ENCODE measurements around the gene SMYD1. TPM values are rescaled to one million over a fixed set of nuclear protein-coding genes. Genes with fewer than 3 reads are reported as not detected.
"Not testable (repeated sequence)": the region's sequence is repeated elsewhere in the genome, so short reads cannot be mapped to it uniquely, and the experiment has no call there.

The SMYD1 gene
- total RNA-seq, 4 donors from 2014 or later = 2.0 to 37.0 (median 13.2) TPM

GRCh38 chr2:88038263-88039105 is 29.1 kb upstream of the SMYD1 start:
- no peak for ATAC-seq
- Histone ChIP-seq H3K4me3 (no peak overlapping the region), H3K27me3 (no peaks in the 10 kb centered on the region), H3K36me3 (peaks cover 0 to 22% of the 10 kb centered on the region in 2 donors), H3K27ac (no peak overlapping the region), H3K4me1 (no peaks in the 10 kb centered on the region), H3K9me3 (no peaks in the 10 kb centered on the region)
- 91 to 93% methylated on average over 2 to 4 of the region's 4 CpGs for WGBS, 2 donors (ENCODE audit: low coverage in 1 of 2)
- no peak for TF ChIP-seq CTCF (IDR thresholded peaks at IDR 0.05)
- TF ChIP-seq POLR2AphosphoS5 (IDR thresholded peaks at IDR 0.05) = no peak
- TF ChIP-seq EP300 (IDR thresholded peaks at IDR 0.05) = no peak
- TF ChIP-seq POLR2A (IDR thresholded peaks at IDR 0.05) = no peak

- no peaks in the 10 kb centered on the region for H3K9me3 ChIP-seq
- H3K36me3 ChIP-seq = peaks cover 0 to 7% of the 10 kb centered on the region in 2 donors
- TF ChIP-seq EP300 (IDR thresholded peaks at IDR 0.05) (no peak), CTCF (IDR thresholded peaks at IDR 0.05) (no peak), POLR2AphosphoS5 (IDR thresholded peaks at IDR 0.05) (no peak), POLR2A (IDR thresholded peaks at IDR 0.05) (no peak)
- peaks cover 0 to 6% (median 0%) of the 10 kb centered on the region in 3 donors for H3K4me1 ChIP-seq
- no peaks in the 10 kb centered on the region for H3K27me3 ChIP-seq
- 100% methylated on average over 2 to 4 of the region's 5 CpGs for WGBS, 2 donors (ENCODE audit: low coverage in 1 of 2)
- H3K4me3 ChIP-seq = no peak overlapping the region
- no peak for ATAC-seq
- no peak overlapping the region for H3K27ac ChIP-seq
Measured at GRCh38 chr2:88042476-88042875, 25.1 kb upstream of the SMYD1 start.

- H3K27me3 ChIP-seq, H3K27ac ChIP-seq, H3K4me3 ChIP-seq, H3K9me3 ChIP-seq, ATAC-seq, H3K36me3 ChIP-seq: not testable (repeated sequence)
- 83 to 94% methylated on average over 4 to 5 of the region's 6 CpGs for WGBS, 2 donors (ENCODE audit: low coverage in 1 of 2)
- peaks cover 0 to 13% (median 0%) of the 10 kb centered on the region in 3 donors for H3K4me1 ChIP-seq
Measured at GRCh38 chr2:88045561-88045960, 22.1 kb upstream of the SMYD1 start.

GRCh38 chr2:88048541-88048940 is 19.1 kb upstream of the SMYD1 start:
- Histone ChIP-seq H3K9me3 (no peaks in the 10 kb centered on the region), H3K36me3 (peaks cover 0 to 5% of the 10 kb centered on the region in 2 donors), H3K4me1 (peaks cover 0 to 39% (median 0%) of the 10 kb centered on the region in 3 donors), H3K27me3 (no peaks in the 10 kb centered on the region), H3K4me3 (no peak overlapping the region), H3K27ac (no peak overlapping the region)
- TF ChIP-seq POLR2A (IDR thresholded peaks at IDR 0.05) = no peak
- TF ChIP-seq POLR2AphosphoS5 (IDR thresholded peaks at IDR 0.05) = no peak
- no peak for TF ChIP-seq CTCF (IDR thresholded peaks at IDR 0.05)
- TF ChIP-seq EP300 (IDR thresholded peaks at IDR 0.05) = no peak
- ATAC-seq = no peak
- WGBS, 2 donors (ENCODE audit: low coverage in 1 of 2) = 87 to 88% methylated on average over 3 of the region's 3 CpGs

- TF ChIP-seq CTCF (IDR thresholded peaks at IDR 0.05) (no peak), POLR2A (IDR thresholded peaks at IDR 0.05) (no peak), POLR2AphosphoS5 (IDR thresholded peaks at IDR 0.05) (no peak), EP300 (IDR thresholded peaks at IDR 0.05) (no peak)
- ATAC-seq = no peak
- Histone ChIP-seq H3K27me3 (no peaks in the 10 kb centered on the region), H3K27ac (no peak overlapping the region), H3K4me1 (peaks cover 0 to 50% (median 0%) of the 10 kb centered on the region in 3 donors), H3K9me3 (no peaks in the 10 kb centered on the region), H3K36me3 (no peaks in the 10 kb centered on the region), H3K4me3 (no peak overlapping the region)
- WGBS, 2 donors (ENCODE audit: low coverage in 1 of 2) = 73% methylated on average over 1 of the region's 1 CpG; no CpG with 5 or more reads in 1 of the 2 donors
Measured at GRCh38 chr2:88049622-88050021, 18.0 kb upstream of the SMYD1 start.
